T follicular helper cell (primary cell): Measurements from ENCODE around the gene ITPA.
A peak's percentile ranks its signal among the peaks of the same experiment; 100 is the strongest.
"Not testable (repeated sequence)": the region's sequence is repeated elsewhere in the genome, so short reads cannot be mapped to it uniquely, and the experiment has no call there.

Source experiments
- DNase-seq: peaks from one replicate; pipeline ENCODE4 v3.0.0-alpha.2; 2020; ENCODE audit warnings: low read depth

Gene ITPA

DNA sequence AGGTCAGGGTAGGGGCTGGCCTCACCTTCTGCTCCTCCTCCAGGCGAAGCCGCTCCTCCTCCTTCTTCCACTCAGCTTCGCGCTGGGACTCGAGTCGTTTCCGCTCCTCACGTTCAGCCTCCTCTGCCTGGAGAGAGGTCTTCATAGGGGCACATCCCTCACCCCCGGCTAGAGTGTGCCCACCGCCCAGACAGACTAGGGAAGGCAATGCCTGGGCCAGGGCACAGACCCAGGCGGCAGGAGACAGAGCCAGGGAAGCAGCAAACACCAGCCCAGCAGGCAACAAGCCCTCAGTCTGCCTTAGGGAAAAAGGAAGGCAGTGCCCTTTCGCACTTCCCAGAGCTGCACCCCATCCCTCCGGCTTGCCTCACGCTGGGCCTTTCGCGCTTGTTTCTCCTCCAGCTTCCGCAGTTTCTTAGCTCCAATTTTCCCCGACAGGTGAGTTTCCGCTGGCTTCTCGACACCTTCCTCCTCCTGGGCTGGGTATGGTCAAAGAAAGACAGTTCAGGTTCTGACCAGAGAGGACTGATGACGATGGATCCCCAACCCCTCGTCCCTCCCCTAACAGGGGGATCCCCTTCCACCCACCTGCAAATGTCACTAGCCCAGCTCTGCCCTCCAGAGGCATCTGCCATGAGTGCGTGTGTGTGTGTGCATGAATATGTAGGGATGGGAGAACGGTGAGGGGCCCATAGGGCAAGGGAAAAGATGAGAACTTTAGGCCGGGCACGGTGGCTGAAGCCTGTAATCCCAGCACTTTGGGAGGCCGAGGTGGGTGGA is 9.1 kb upstream of the ITPA start:
- DNase-seq = no peak

DNA sequence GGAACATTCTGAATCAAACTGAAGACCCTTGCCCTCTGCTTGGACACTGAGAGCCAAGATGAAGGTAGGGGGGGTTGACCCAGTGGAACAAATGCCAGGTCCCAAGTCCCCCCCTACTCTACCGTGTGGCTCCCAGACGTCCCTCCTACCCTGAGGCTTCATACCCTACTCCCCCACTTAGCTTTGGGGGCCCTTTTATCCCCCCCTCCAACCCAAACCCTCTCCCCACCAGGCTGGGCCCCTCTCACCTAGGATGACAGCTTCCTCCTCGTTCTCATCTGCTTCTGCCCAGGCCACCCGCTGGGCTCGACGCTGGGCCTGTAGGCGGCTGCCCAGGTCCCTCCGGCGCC is 6.4 kb upstream of the ITPA start:
- DNase-seq = no peak

DNA sequence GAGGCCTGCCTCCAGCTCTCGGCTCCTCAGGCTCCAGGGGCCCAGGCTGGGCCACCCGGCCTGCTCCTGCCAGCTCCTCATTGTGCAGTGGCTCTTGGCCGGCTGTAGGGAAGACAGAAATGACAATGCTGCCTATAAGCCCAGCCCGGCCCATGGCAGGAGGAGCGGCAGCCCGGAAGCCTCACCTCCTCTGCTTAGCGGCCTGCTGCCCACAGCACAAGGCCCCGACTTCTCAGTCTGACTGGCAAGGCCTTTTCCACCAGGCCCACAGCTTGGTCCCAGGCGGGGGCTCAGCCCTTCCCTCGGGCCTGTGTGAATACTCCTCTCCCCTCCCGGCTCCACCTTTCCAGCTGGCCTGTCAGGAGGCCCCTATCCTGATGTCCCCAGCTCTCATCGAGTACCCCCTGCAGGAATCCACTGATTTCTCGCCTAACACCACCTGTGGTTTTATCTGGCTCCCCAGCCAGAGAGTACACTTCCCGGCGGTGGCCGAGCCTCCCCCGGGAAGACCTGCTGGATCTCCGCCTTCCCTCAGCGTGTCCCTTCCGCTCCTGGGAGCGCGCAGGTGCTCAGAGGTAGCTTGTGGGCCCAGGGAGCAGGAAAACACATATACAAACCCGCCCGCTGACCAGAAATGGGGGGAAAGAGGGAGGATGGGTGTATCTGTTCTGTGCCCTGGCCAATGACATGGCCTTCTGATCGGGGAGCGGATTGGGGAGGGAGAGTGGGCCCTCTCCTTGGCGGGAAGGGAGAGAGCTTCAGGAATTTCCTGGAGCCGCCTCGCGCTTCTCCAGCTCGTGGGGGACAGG is 5.8 kb upstream of the ITPA start:
- DNase-seq = no peak

DNA sequence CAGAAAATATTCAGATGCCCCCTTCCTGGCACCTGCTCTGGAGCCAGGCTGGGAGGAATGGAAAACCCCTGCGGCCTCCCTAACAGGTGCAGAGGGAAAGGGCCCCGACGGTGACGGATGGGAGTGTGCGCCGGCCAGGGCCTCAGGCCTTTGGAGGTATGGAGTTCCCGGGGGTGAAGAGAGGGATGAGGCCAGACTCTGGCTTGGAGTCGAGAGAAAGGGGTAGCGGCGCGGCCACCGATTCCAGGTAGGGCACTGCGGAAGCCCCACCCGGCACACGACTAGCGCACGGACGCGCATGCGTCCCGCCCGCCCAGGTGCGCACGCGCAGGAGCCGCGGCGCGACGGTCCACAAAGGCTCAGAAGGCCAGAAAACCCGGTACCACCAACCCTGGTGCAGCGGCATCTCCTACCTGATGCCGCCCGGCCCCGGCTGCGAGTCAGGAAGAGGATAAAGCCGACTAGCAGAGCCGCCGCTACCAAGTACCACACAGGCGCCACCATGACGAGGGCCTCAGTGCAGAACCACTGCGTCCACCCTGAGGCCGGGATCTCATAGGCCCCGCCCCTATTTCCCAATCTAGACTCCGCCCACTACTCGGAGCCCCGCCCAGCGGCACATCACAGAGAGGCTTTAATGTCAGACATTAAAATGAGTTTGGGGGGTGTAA is 5.0 kb upstream of the ITPA start, which contains the start of gene DDRGK1:
Gene DDRGK1 (minus strand): TSS at position 559 of the 671 bp plus-strand sequence. CDS start 55 bp downstream, at position 504.
- peak; percentile 81 for DNase-seq

DNA sequence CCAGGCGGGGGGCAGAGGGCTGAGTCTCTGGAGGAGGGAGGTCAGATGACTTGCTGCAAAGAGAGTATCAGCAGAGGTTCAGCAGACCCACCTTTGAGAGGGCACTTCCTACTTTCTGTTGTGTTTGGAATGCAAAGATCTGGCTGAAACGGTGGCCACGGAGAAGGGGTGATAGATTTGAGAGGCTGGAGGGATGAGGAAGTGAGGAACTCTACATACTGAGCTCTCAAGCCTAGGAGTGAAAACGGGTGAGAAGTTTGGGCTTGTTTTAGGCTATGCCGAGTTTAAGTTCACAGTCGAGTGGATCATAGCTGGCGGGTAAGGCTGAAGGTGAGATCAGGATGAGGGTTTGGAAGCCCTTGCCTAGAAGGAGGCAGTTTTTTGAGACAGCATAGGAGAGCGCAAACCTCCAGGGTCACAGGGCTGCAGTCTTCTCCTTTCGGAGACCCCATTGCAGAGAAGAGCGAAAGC is 477 bp upstream of the ITPA start:
- no peak for DNase-seq

DNA sequence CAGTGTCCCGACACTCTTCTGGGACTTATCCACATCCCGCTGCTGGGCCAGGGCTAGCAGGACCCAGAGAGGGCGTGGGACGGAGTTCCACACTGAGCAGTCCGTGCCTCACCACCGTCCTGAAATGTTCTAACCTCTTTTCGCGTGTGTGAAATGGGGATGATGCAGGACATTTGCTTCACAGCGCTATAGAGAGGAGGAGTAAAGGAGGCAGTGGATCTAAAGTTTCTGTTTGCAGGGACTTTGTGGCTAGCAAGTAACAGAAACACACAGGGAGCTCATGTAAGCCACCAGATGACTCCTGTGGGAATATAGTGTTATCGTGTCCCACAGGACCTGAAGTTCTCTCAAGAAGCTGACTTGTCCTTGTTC is 634 bp downstream of the ITPA start:
- no peak for DNase-seq

DNA sequence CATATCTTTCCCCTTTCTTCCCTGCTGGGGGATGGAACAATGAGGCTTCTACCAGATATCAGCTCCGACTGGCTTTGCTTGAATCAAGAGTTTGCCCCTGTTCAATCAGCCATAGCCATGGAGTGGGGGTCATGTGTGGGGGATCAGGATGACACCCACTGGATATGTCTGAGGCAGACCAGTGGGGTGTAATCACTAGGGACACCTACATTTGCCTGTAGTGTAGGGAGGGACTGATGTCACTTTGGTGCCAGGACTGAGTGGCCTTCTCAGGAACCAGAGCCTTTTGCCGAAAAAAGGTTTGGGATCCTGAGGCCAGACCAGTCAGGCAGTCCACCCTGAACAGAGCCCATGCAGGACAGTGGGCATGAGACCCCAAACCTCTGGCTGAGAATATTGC is 1.0 kb downstream of the ITPA start:
- DNase-seq = no peak

DNA sequence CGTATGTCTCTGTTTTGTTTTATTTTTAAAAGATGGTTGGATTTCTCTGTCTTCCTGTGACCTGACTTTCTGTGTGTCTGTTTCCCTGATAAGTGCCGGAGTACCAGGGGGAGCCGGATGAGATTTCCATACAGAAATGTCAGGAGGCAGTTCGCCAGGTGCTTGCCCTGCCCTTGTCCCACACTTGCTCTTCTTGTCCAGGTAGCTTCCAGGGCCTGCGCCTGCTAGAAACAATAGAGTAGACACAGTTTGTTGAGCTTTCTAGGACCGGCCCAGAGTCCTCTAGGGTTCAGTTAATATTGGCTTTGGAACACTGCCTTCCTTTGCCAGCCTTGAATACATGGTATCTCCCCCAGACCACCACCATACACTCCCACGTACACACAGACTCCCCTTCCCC is 3.9 kb downstream of the ITPA start:
- no peak for DNase-seq

DNA sequence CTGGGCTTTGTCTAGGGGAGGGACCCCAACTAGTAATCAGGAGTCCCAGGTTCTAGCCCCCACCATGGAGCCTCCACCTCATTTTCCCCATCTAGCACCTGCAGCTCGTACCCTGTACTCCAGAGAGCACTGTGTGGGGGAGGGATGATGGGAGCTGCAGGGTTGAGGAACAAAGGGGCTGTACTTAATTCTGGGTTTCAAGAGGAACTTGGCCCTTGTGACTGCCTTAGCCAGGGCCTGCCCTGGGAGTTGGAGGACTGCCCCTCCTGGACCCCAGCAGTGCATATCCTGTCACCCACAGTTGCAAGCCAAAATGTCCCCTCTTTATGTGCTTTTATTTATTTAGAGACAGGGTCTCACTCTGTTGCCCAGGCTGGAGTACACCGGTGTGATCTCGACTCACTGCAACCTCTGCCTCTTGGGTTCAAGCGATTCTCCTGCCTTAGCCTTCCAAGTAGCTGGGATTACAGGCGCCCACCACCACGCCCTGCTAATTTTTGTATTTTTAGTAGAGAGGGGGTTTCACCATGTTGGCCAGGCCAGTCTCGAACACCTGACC is 6.1 kb downstream of the ITPA start:
- not testable (repeated sequence) for DNase-seq

DNA sequence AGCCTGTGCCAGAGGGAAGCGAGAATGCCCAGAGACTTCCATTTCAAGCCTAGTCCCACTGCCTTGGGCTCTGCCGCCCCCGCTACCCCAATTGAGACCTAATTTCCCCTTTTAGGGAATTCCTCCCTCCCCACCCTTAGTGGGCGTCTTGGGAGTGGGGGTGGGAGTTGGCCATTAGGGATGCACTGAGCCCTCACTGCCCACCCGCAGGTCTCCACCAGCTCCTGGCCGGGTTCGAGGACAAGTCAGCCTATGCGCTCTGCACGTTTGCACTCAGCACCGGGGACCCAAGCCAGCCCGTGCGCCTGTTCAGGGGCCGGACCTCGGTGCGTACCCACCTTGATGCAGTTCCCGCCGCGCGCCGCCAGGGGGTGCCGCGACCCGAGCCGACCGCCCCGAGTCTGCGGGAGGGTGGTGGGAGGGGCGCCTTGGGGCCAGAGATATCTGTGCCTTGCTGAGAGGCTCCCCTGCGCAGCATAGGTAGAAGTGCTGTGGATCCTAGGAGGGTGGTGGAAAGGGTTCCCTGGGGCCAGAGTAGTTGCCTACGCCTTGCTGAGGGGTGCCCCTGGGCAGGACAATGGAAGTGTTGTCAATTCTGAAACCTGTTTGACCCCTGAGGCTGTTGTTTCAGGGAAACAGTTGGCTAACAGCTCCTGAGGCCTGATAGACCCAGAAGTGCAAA is 9.2 kb downstream of the ITPA start:
- DNase-seq = peak; percentile 65

DNA sequence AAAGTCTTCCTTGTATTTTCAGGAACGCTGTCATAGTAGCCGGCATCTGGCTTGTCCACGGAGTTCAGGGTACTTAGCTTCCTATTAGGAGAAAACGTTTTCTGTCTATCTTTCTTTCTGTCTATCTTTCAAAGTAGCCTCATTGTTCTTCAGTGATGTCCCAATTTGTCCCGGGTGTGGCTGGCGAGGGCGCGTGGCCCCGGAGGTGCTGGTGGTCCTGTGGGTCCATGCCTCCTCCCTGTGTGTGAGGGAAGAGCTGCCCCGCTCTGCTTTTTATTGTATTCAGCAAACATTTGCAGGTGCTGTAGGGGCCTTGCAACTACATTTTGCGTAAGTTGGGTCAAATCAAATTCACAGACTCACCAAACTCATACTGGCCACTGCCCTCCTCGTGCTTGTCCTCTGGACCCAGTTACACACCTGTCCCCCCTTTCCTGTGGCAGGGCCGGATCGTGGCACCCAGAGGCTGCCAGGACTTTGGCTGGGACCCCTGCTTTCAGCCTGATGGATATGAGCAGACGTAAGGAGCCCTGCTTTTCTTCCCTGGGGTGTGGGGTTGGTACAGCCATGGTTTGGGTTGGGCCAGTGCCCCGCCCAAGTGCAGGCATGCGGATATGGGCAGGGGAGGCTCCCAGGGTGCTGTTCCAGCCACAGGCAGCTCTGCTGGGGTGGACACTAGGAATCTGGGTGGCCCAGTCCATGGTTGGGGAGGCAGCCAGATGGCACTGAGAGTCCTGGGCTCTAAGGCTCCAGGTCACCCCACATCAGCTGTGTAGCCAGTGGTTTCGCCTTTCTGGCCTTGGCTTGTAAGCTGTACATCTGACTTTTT is 12.3 kb downstream of the ITPA start:
- DNase-seq = no peak

DNA sequence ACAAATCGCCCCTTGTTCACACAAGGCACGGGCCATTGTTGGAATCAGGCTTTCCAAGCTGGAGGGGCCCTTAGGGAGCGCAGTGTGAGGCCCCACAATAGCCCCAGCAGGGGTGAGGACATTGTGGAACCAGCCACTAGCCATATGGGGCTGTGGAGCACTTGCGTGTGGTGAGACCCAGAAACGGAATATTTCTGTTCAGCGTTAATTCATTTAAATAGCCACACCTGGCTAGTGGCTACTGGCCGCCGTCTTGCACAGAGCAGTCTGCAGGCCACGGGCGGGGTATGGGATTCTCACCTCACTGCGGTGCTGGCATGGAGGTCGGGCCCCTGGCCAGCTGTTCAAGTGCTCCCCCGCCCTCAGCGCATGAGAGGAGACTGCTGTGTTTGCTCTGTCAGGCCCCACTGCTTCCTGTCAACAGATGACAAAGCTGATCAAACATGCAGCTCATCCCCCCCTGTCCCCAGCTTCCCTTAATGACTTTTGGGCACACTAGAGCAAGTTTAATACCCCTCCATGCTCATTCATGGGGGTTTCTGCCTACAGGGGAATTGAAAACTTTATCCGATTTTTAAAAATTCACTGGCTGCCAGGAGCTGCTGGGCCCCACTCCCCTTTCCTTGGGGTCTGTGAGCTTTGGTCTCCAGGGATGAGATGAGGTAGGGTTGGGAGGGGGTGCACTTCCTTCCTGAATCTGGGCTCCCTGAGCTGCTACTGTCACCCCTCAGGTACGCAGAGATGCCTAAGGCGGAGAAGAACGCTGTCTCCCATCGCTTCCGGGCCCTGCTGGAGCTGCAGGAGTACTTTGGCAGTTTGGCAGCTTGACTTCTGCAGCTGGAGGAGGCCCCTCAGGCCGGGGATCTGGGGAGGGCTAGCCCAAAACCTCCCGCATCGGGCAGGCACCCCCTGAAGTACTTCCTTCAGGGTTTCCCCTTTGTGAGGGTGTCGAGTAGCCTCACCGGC is 13.6 kb downstream of the ITPA start:
- no peak for DNase-seq

DNA sequence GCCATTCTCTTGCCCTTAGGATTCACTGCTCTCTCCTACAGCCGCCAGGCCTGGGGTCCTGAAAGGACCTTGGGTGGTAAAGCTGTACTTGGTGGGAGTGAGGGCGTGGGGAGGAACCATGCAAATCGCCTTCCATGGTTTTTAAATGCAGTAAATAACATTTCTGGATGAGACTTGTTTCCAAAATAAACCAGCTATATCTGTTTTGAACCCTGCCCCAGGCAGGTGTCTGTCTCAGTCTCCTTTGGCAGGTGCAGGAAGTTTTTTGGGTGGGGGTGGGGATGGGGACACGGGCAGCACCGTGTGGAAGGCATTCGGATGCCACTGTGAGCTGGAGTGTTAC is 14.3 kb downstream of the ITPA start:
- no peak for DNase-seq

DNA sequence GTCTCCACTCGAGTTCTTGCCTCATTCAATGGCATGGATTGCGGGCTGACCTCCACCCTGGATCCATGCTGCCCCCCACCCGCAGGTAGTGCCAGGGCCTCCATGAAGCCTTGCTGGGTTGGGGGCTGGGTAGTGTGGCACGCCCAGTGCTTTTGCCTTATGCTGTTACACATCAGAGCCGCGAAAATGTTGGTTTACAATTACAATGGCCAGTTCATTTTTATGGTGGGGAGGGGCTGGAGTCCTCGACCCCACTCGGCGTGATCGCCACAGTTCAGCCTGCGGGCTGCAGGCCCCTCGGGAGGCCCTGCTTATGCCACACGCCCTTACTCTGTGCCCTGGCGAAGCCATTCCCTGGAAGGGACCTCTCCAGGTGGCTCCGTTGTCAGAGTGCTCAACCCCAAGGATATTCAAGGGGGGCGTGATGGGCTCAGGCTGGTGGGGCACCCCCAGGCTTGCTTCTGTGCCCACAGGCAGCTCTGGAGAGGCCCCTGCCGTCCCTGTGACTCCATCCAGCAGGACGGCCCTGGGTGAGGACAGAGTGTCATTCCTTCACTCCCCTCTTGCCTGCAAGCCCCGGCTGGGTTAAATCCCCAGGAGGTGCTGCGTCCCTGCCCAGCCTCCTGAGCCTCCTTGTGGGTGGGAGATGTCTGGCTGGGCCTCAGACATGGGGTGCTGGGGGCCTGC is 14.8 kb downstream of the ITPA start:
- no peak for DNase-seq

DNA sequence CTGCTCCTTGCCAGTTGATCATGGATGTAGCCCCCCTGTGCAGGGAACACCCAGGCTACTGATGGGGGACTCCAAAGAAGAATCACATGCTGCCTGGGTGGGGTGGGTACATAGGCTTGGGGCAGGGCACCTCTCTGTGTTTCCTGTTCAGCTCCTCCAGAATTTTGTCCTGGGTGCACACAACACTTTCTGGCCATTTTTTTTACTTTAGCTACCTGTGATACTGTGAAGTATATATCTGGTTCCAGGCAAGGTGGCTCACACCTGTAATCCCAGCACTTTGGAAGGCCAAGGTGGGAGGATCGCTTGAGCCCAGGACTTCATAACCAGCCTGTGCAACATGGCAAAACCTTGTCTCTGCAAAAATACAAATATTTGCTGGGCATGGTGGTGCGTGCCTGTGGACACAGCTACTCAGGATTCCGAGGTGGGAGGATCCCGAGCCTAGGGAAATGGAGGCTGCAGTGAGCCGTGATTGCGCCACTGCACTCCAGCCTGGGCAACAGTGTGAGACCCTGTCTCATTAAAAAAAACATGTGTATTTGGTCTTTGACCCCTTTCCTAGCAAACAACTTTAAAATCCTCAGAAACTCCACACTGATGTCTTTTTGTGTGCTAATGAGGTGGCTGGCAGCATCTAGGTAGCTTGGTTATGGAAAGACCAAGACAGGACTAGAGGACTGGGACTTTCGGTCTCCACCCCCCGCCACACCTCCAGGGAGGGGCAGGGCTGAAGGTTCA is 15.6 kb downstream of the ITPA start:
- DNase-seq = no peak

DNA sequence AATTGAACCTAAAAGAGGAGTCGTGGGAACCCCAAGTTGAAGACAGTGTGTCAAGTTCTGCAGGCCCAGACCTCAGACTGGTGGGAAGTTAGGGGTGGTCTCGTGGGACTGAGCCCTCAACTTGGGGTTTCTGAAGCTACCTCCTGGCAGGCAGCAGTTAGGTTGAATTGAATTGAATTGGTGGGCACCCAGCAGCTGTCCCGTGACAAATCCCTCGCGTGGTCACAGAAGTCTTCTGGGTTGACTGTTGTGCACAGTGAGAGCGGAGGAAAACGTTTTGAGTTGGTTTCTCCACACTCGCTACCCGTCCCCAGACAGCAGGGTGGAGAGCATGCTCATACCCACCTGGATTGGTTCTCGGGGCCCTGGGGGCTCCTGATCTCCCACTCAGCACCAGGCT is 16.8 kb downstream of the ITPA start:
- DNase-seq = no peak

DNA sequence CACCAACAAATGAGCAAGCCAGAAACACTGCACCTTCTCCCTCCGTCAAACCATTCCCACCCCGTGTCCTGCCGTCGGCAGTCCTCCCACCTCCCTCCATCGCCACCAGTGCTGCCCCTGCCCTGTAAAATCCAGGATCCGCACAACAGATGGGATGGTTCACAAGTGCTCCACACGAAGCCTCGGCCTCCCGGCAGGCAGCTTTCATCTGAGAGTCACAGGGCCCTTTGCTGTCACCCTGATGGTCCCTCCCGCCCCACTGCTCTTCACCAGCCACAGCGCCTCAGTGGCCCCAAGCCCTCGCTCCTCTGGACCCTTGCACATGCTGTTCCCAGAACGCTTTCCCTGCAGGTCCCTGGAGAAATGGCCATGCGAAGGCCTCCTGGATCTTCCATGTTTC is 17.6 kb downstream of the ITPA start:
- DNase-seq = no peak

DNA sequence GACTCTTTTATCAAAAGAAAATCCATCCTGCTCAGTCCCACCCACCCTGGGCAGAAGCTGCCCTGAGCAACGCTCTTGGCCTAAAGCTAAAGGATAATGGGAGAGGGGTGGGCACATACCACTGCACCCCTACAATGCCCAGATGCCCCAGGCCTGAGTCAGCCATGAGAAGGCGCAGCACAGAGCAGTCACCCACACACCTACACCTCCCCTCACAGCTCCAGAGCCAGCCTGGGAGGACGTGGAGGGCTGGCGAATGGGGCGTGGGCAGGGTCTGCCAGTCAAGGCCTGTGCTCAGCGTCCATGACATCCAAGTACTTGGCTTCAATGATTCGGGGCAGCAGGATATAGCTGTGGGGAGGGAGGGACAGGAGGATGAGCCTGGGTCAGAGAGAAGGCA is 18.2 kb downstream of the ITPA start:
- DNase-seq = no peak
